HEK293 (cell line): ENCODE data around the gene GPATCH4.
"Not testable (repeated sequence)": the region's sequence is repeated elsewhere in the genome, so short reads cannot be mapped to it uniquely, and the experiment has no call there.

Experiments
- CTCF ChIA-PET: fragments of 350-600 bp; formaldehyde crosslinking; extraction: SDS; loops from one replicate; lab custom pipeline; 2021; ENCODE audit warnings: antibody characterized with exemption; lab: Yijun Ruan, JAX
- POLR2A ChIA-PET: fragments of 300-600 bp; formaldehyde crosslinking; extraction: SDS; loops from one replicate; lab custom pipeline; 2020; ENCODE audit warnings: antibody characterized with exemption, inconsistent platforms; lab: Yijun Ruan, JAX
- H3K27ac ChIP-seq: fragments of 200-500 bp; sonication (Bioruptor generic); 2 replicates; pipeline ENCODE4 v1.5.1; 2014; ENCODE audit warnings: low read depth, low read length, control low read depth, inconsistent platforms; ENCODE audit errors: extremely low read depth
- H3K36me3 ChIP-seq, 2 experiments: fragments of 200-500 bp in 1 of 2; sonication (Bioruptor generic) in 1 of 2; 1 replicate in 1 of 2; 2 replicates in 1 of 2; pipeline ENCODE4 v1.5.1; 2014 to 2017; ENCODE audit warnings: inconsistent platforms in 2 of 2, low read length in 2 of 2; ENCODE audit not compliant: control insufficient read depth in 2 of 2, insufficient read depth in 1 of 2
- H3K4me1 ChIP-seq: fragments of 200-500 bp; sonication (Bioruptor generic); 2 replicates; pipeline ENCODE4 v1.5.1; 2014; ENCODE audit warnings: mild to moderate bottlenecking, low read length, inconsistent platforms; ENCODE audit not compliant: control insufficient read depth, insufficient read depth
- H3K4me3 ChIP-seq: 2 replicates; pipeline ENCODE4 v1.5.1; 2011; ENCODE audit warnings: low read depth, mild to moderate bottlenecking, control low read depth, low read length, moderate library complexity
- H3K9me3 ChIP-seq: fragments of 200-500 bp; sonication (Bioruptor generic); 2 replicates; pipeline ENCODE4 v1.5.1; 2014; ENCODE audit warnings: low read depth, low read length, inconsistent platforms; ENCODE audit not compliant: control insufficient read depth, insufficient read depth
- BCL11B ChIP-seq: fragments of 450-650 bp; formaldehyde crosslinking; IDR thresholded peaks from 2 replicates; pipeline ENCODE4 v1.5.1; 2016; ENCODE audit warnings: low read depth, missing biosample characterization, missing genetic modification characterization
- BCL6B ChIP-seq: fragments of 450-650 bp; formaldehyde crosslinking; IDR thresholded peaks from 2 replicates; pipeline ENCODE4 v1.5.1; 2017; ENCODE audit warnings: missing biosample characterization, missing genetic modification characterization
- REPIN1 ChIP-seq: fragments of 450-650 bp; formaldehyde crosslinking; IDR thresholded peaks from 2 replicates; pipeline ENCODE4 v1.5.1; 2017; ENCODE audit warnings: missing biosample characterization, missing genetic modification characterization, low read depth
- TRIM28 ChIP-seq: IDR thresholded peaks from 2 replicates; pipeline ENCODE4 v1.6.1; 2011; ENCODE audit warnings: low read length, control low read depth, borderline replicate concordance
- ZBTB17 ChIP-seq: fragments of 450-650 bp; formaldehyde crosslinking; IDR thresholded peaks from 2 replicates; pipeline ENCODE4 v1.5.1; 2016; ENCODE audit warnings: missing biosample characterization, missing genetic modification characterization
- ZBTB21 ChIP-seq: fragments of 450-650 bp; formaldehyde crosslinking; IDR thresholded peaks from 2 replicates; pipeline ENCODE4 v1.5.1; 2017; ENCODE audit warnings: missing biosample characterization, missing genetic modification characterization
- ZBTB8A ChIP-seq: fragments of 450-650 bp; formaldehyde crosslinking; IDR thresholded peaks from 2 replicates; pipeline ENCODE4 v1.5.1; 2016; ENCODE audit warnings: missing biosample characterization, missing genetic modification characterization
- ZNF16 ChIP-seq: fragments of 450-650 bp; formaldehyde crosslinking; IDR thresholded peaks from 2 replicates; pipeline ENCODE4 v1.5.1; 2016; ENCODE audit warnings: low read depth, missing biosample characterization, missing genetic modification characterization
- ZNF2 ChIP-seq: fragments of 450-650 bp; formaldehyde crosslinking; IDR thresholded peaks from 2 replicates; pipeline ENCODE4 v1.5.1; 2016; ENCODE audit warnings: missing biosample characterization, missing genetic modification characterization
- ZNF223 ChIP-seq: fragments of 450-650 bp; formaldehyde crosslinking; IDR thresholded peaks from 2 replicates; pipeline ENCODE4 v1.5.1; 2016; ENCODE audit warnings: missing biosample characterization, missing genetic modification characterization
- ZNF280C ChIP-seq: fragments of 450-650 bp; formaldehyde crosslinking; IDR thresholded peaks from 2 replicates; pipeline ENCODE4 v1.5.1; 2016; ENCODE audit warnings: missing biosample characterization, missing genetic modification characterization
- ZNF423 ChIP-seq: fragments of 450-650 bp; formaldehyde crosslinking; IDR thresholded peaks from 2 replicates; pipeline ENCODE4 v1.5.1; 2016; ENCODE audit warnings: missing biosample characterization, missing genetic modification characterization
- ZNF510 ChIP-seq: fragments of 450-650 bp; formaldehyde crosslinking; IDR thresholded peaks from 2 replicates; pipeline ENCODE4 v1.5.1; 2018; ENCODE audit warnings: mild to moderate bottlenecking, missing genetic modification characterization, missing biosample characterization; ENCODE audit not compliant: insufficient replicate concordance
- ZNF555 ChIP-seq: fragments of 450-650 bp; formaldehyde crosslinking; conservative IDR thresholded peaks from 2 replicates; pipeline ENCODE4 v1.5.1; 2017; ENCODE audit warnings: missing biosample characterization, mild to moderate bottlenecking, missing genetic modification characterization, inconsistent platforms
- ZNF600 ChIP-seq: fragments of 450-650 bp; formaldehyde crosslinking; IDR thresholded peaks from 2 replicates; pipeline ENCODE4 v1.5.1; 2016; ENCODE audit warnings: missing biosample characterization, missing genetic modification characterization
- ZNF626 ChIP-seq: fragments of 450-650 bp; sonication (Bioruptor Pico); formaldehyde crosslinking; IDR thresholded peaks from 2 replicates; pipeline ENCODE4 v1.5.1; 2018; ENCODE audit warnings: missing biosample characterization, missing genetic modification characterization, inconsistent platforms
- ZNF664 ChIP-seq: fragments of 450-650 bp; formaldehyde crosslinking; IDR thresholded peaks from 2 replicates; pipeline ENCODE4 v1.5.1; 2016; ENCODE audit warnings: missing biosample characterization, missing genetic modification characterization
- ZNF701 ChIP-seq: fragments of 450-650 bp; formaldehyde crosslinking; IDR thresholded peaks from 2 replicates; pipeline ENCODE4 v1.5.1; 2016; ENCODE audit warnings: missing biosample characterization, missing genetic modification characterization
- ZNF768 ChIP-seq: fragments of 450-650 bp; formaldehyde crosslinking; IDR thresholded peaks from 2 replicates; pipeline ENCODE4 v1.5.1; 2018; ENCODE audit warnings: missing biosample characterization, mild to moderate bottlenecking, missing genetic modification characterization
- ZNF792 ChIP-seq: fragments of 450-650 bp; formaldehyde crosslinking; IDR thresholded peaks from 2 replicates; pipeline ENCODE4 v1.5.1; 2016; ENCODE audit warnings: missing biosample characterization, missing genetic modification characterization
- ZSCAN23 ChIP-seq: fragments of 450-650 bp; formaldehyde crosslinking; IDR thresholded peaks from 2 replicates; pipeline ENCODE4 v1.5.1; 2016; ENCODE audit warnings: missing biosample characterization, missing genetic modification characterization
- TF ChIP-seq, protein P1 (sequence below): fragments of 450-650 bp; formaldehyde crosslinking; IDR thresholded peaks from 2 replicates; pipeline ENCODE4 v1.5.1; 2016; ENCODE audit warnings: missing biosample characterization, missing genetic modification characterization

The GPATCH4 gene

GRCh38 chr1:156553860-156554485 lies 47.3 kb downstream of the GPATCH4 start:
- Histone ChIP-seq H3K9me3 (no peaks in the 10 kb centered on the region), H3K4me3 (no peak overlapping the region), H3K4me1 (no peaks in the 10 kb centered on the region)
- CTCF ChIA-PET = no interaction called here
- POLR2A ChIA-PET = interaction anchor here (1.2 to 1.5 kb wide), 2 partner anchors 9 to 29 kb away, joined by 3 read pairs; no protein-coding TSS in a partner anchor
- TF ChIP-seq ZNF16 (tag by site-specific recombination) (no peak), ZNF280C (no peak), ZNF2 (no peak), ZNF555 (tag by site-specific recombination) (no peak), ZBTB21 (tag by site-specific recombination) (no peak), TRIM28 (no peak), ZNF223 (tag by site-specific recombination) (no peak), ZNF510 (no peak), BCL11B (tag by site-specific recombination) (no peak), BCL6B (tag by site-specific recombination) (no peak), ZSCAN23 (tag by site-specific recombination) (no peak), ZNF626 (no peak), ZBTB8A (tag by site-specific recombination) (no peak), ZNF768 (tag by site-specific recombination) (no peak), ZNF792 (tag by site-specific recombination) (no peak), REPIN1 (no peak), ZNF423 (no peak), ZNF701 (tag by site-specific recombination) (no peak), ZNF664 (tag by site-specific recombination) (no peak)
- TF ChIP-seq, protein P1, sequence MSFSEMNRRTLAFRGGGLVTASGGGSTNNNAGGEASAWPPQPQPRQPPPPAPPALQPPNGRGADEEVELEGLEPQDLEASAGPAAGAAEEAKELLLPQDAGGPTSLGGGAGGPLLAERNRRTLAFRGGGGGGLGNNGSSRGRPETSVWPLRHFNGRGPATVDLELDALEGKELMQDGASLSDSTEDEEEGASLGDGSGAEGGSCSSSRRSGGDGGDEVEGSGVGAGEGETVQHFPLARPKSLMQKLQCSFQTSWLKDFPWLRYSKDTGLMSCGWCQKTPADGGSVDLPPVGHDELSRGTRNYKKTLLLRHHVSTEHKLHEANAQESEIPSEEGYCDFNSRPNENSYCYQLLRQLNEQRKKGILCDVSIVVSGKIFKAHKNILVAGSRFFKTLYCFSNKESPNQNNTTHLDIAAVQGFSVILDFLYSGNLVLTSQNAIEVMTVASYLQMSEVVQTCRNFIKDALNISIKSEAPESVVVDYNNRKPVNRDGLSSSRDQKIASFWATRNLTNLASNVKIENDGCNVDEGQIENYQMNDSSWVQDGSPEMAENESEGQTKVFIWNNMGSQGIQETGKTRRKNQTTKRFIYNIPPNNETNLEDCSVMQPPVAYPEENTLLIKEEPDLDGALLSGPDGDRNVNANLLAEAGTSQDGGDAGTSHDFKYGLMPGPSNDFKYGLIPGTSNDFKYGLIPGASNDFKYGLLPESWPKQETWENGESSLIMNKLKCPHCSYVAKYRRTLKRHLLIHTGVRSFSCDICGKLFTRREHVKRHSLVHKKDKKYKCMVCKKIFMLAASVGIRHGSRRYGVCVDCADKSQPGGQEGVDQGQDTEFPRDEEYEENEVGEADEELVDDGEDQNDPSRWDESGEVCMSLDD (tag by site-specific recombination) = no peak
- TF ChIP-seq, all 188 proteins: peak for 0
- Histone ChIP-seq H3K27ac (no peak overlapping the region), H3K36me3 (peaks cover 19 to 71% of the 10 kb centered on the region in 2 experiments; a peak in 2 of 3 replicates)

DNA sequence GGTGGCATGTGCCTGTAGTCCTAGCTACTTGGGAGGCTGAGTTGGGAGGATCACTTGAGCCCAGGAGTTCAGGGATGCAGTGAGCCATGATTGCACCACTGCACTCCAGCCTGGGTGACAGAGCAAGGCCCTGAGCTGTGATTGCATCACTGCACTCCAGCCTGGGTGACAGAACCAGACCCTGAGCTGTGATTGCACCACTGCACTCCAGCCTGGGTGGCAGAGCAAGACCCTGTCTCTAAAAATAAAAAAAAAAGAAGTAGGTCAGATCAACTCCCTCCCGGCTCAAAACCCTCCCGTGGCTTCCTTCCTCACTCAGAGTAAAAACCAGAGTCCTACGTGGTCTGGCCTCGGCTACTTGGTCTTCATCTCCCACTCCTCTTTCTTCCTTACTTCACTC lies 48.3 kb downstream of the GPATCH4 start:
- CTCF ChIA-PET, H3K27ac ChIP-seq, POLR2A ChIA-PET, H3K9me3 ChIP-seq, H3K4me3 ChIP-seq, H3K4me1 ChIP-seq: not testable (repeated sequence)
- H3K36me3 ChIP-seq = peaks cover 19 to 81% of the 10 kb centered on the region in 2 experiments; a peak in 2 of 3 replicates
- 0 out of 2 replicates have a peak, but pooled peaks have one; percentile 50 for TF ChIP-seq ZBTB17 (tag by site-specific recombination)
- TF ChIP-seq ZNF600 (tag by site-specific recombination) = peak; percentile 69
